OCI-LY1 (cell line): ENCODE results near the gene PCSK2.

ENCODE experiments used
- H2AFZ ChIP-seq: fragments of 200-600 bp; sonication (generic), shearing (Covaris generic); 2 replicates; pipeline ENCODE4 v1.6.0; 2014; ENCODE audit warnings: antibody characterized with exemption, mild to moderate bottlenecking, low read length
- H3F3A ChIP-seq: fragments of 200-600 bp; sonication (generic), shearing (Covaris generic); 2 replicates; pipeline ENCODE4 v1.6.0; 2014; ENCODE audit warnings: mild to moderate bottlenecking, antibody characterized with exemption, low read length, moderate library complexity; ENCODE audit not compliant: insufficient read depth
- H3K27ac ChIP-seq: fragments of 200-600 bp; sonication (generic); 2 replicates; pipeline ENCODE4 v1.5.1; 2014; ENCODE audit warnings: low read length, mixed run types, mild to moderate bottlenecking, low read depth; ENCODE audit not compliant: poor library complexity, severe bottlenecking
- H3K27me3 ChIP-seq: fragments of 200-600 bp; sonication (generic); 2 replicates; pipeline ENCODE4 v1.6.0; 2014; ENCODE audit warnings: antibody characterized with exemption, mild to moderate bottlenecking, low read length, moderate library complexity; ENCODE audit not compliant: insufficient read depth
- H3K36me3 ChIP-seq: fragments of 200-600 bp; sonication (generic); 2 replicates; pipeline ENCODE4 v1.6.1; 2014; ENCODE audit warnings: mild to moderate bottlenecking, antibody characterized with exemption, low read length, moderate library complexity, mixed read lengths; ENCODE audit not compliant: insufficient read depth
- H3K4me1 ChIP-seq: fragments of 200-600 bp; sonication (generic); 2 replicates; pipeline ENCODE4 v1.5.1; 2014; ENCODE audit warnings: mild to moderate bottlenecking, low read length, moderate library complexity; ENCODE audit not compliant: insufficient read depth, severe bottlenecking
- H3K4me2 ChIP-seq: fragments of 200-600 bp; sonication (generic), shearing (Covaris generic); 2 replicates; pipeline ENCODE4 v1.6.1; 2014; ENCODE audit warnings: low read length
- H3K4me3 ChIP-seq: fragments of 200-600 bp; sonication (generic); 2 replicates; pipeline ENCODE4 v1.5.1; 2014; ENCODE audit warnings: low read length, low read depth, mild to moderate bottlenecking, mixed read lengths; ENCODE audit not compliant: poor library complexity, severe bottlenecking
- H3K79me2 ChIP-seq: fragments of 200-600 bp; shearing (Covaris generic); 2 replicates; pipeline ENCODE4 v1.6.1; 2016; ENCODE audit warnings: mixed run types, low read length, mixed read lengths; ENCODE audit not compliant: insufficient read depth
- H3K9ac ChIP-seq: fragments of 200-600 bp; sonication (generic), shearing (Covaris generic); 2 replicates; pipeline ENCODE4 v1.6.1; 2014; ENCODE audit warnings: mild to moderate bottlenecking, low read length, mixed read lengths
- H3K9me2 ChIP-seq: fragments of 200-600 bp; sonication (generic), shearing (Covaris generic); 2 replicates; pipeline ENCODE4 v1.6.1; 2014; ENCODE audit warnings: low read depth, mild to moderate bottlenecking, low read length, mixed read lengths
- H3K9me3 ChIP-seq: fragments of 200-600 bp; shearing (Covaris generic); 2 replicates; pipeline ENCODE4 v1.6.1; 2014; ENCODE audit warnings: low read length, mixed read lengths
- H4K20me1 ChIP-seq: fragments of 200-600 bp; sonication (generic), shearing (Covaris generic); 2 replicates; pipeline ENCODE4 v1.6.0; 2016; ENCODE audit warnings: mild to moderate bottlenecking, low read length; ENCODE audit not compliant: insufficient read depth
- CTCF ChIP-seq: fragments of 200-600 bp; sonication (generic), shearing (Covaris generic); IDR thresholded peaks from 2 replicates; pipeline ENCODE4 v1.5.1; 2017; ENCODE audit warnings: mild to moderate bottlenecking, antibody characterized with exemption, low read length, moderate library complexity, mixed read lengths
- EZH2 ChIP-seq: fragments of 200-600 bp; sonication (generic), shearing (Covaris generic); IDR thresholded peaks from 2 replicates; pipeline ENCODE4 v1.8.0; 2017; ENCODE audit warnings: borderline replicate concordance, mixed run types, mild to moderate bottlenecking, antibody characterized with exemption, low read length, moderate library complexity, mixed read lengths

Gene PCSK2

GRCh38 chr20:17228624-17229061 lies 1.8 kb downstream of the PCSK2 start:
- H3K27ac ChIP-seq = no peak overlapping the region
- no peaks in the 10 kb centered on the region for H3K27me3 ChIP-seq
- no peak for TF ChIP-seq EZH2
- TF ChIP-seq CTCF = no peak
- no peak overlapping the region for H3K4me2 ChIP-seq
- H3F3A ChIP-seq = no peaks in the 10 kb centered on the region
- H3K4me1 ChIP-seq = no peaks in the 10 kb centered on the region
- no peaks in the 10 kb centered on the region for H4K20me1 ChIP-seq
- H3K9me3 ChIP-seq = no peaks in the 10 kb centered on the region
- H2AFZ ChIP-seq = no peak overlapping the region
- no peak overlapping the region for H3K4me3 ChIP-seq
- H3K9me2 ChIP-seq = no peaks in the 10 kb centered on the region
- H3K79me2 ChIP-seq = no peaks in the 10 kb centered on the region
- H3K36me3 ChIP-seq = no peaks in the 10 kb centered on the region
- H3K9ac ChIP-seq = no peak overlapping the region

- H2AFZ ChIP-seq = no peak overlapping the region
- H3K36me3 ChIP-seq = no peaks in the 10 kb centered on the region
- no peak overlapping the region for H3K27ac ChIP-seq
- no peaks in the 10 kb centered on the region for H3K9me2 ChIP-seq
- H4K20me1 ChIP-seq = no peaks in the 10 kb centered on the region
- no peaks in the 10 kb centered on the region for H3K9me3 ChIP-seq
- no peaks in the 10 kb centered on the region for H3K27me3 ChIP-seq
- H3K4me1 ChIP-seq = no peaks in the 10 kb centered on the region
- no peak overlapping the region for H3K4me2 ChIP-seq
- H3F3A ChIP-seq = no peaks in the 10 kb centered on the region
- TF ChIP-seq EZH2 (no peak), CTCF (no peak)
- H3K9ac ChIP-seq = no peak overlapping the region
- H3K4me3 ChIP-seq = no peak overlapping the region
- no peaks in the 10 kb centered on the region for H3K79me2 ChIP-seq
Measured at GRCh38 chr20:17229256-17229655, 2.4 kb downstream of the PCSK2 start.

GRCh38 chr20:17233626-17234025 lies 6.8 kb downstream of the PCSK2 start:
- H3K79me2 ChIP-seq = no peaks in the 10 kb centered on the region
- H3K4me3 ChIP-seq = no peak overlapping the region
- no peak overlapping the region for H3K4me2 ChIP-seq
- no peak overlapping the region for H2AFZ ChIP-seq
- no peaks in the 10 kb centered on the region for H3K36me3 ChIP-seq
- H3K27ac ChIP-seq = no peak overlapping the region
- H3K9me2 ChIP-seq = no peaks in the 10 kb centered on the region
- no peak overlapping the region for H3K9ac ChIP-seq
- no peaks in the 10 kb centered on the region for H3K9me3 ChIP-seq
- TF ChIP-seq CTCF (no peak), EZH2 (no peak)
- H3K27me3 ChIP-seq = no peaks in the 10 kb centered on the region
- no peaks in the 10 kb centered on the region for H3F3A ChIP-seq
- H3K4me1 ChIP-seq = no peaks in the 10 kb centered on the region
- H4K20me1 ChIP-seq = no peaks in the 10 kb centered on the region
